Adrenal gland (tissue), 5 donors: ENCODE data around the gene LANCL2.

Experiments used
- POLR2A ChIP-seq, 2 donors: fragments of 450-650 bp; IDR thresholded peaks; one replicate each; pipeline ENCODE4 v1.6.1; 2017; ENCODE audit warnings: antibody characterized with exemption in 2 of 2, mild to moderate bottlenecking in 2 of 2, moderate library complexity in 1 of 2
- TF ChIP-seq, protein P1 (sequence below), 6 experiments: fragments of 450-650 bp in 4 of 6; fragments of 200-600 bp in 2 of 6; sonication (generic) in 1 of 6; IDR thresholded peaks; 1 replicate in 5 of 6; 2 replicates in 1 of 6; pipeline versions ENCODE4 v1.5.1 to v1.8.0; 2016 to 2021; ENCODE audit warnings: antibody characterized with exemption in 6 of 6, mild to moderate bottlenecking in 2 of 6, moderate library complexity in 1 of 6
- donor health status: DM: no; HTN: no; CAD: no.

- TF ChIP-seq, protein P1, sequence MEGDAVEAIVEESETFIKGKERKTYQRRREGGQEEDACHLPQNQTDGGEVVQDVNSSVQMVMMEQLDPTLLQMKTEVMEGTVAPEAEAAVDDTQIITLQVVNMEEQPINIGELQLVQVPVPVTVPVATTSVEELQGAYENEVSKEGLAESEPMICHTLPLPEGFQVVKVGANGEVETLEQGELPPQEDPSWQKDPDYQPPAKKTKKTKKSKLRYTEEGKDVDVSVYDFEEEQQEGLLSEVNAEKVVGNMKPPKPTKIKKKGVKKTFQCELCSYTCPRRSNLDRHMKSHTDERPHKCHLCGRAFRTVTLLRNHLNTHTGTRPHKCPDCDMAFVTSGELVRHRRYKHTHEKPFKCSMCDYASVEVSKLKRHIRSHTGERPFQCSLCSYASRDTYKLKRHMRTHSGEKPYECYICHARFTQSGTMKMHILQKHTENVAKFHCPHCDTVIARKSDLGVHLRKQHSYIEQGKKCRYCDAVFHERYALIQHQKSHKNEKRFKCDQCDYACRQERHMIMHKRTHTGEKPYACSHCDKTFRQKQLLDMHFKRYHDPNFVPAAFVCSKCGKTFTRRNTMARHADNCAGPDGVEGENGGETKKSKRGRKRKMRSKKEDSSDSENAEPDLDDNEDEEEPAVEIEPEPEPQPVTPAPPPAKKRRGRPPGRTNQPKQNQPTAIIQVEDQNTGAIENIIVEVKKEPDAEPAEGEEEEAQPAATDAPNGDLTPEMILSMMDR (IDR thresholded peaks at IDR 0.05): no peak
- no peak for TF ChIP-seq POLR2A (IDR thresholded peaks at IDR 0.05)
Observed at GRCh38 chr7:55342216-55342871, 22.8 kb upstream of the LANCL2 start.
